GM12875 (cell line): ENCODE measurements around the gene TMEM14A.

ENCODE experiments used
- H3K4me3 ChIP-seq: one replicate; pipeline ENCODE4 v1.5.1; 2011; ENCODE audit warnings: low read depth, low read length, control low read depth
- TF ChIP-seq, protein P1 (sequence below): IDR thresholded peaks from 2 replicates; pipeline ENCODE4 v1.5.1; 2011; ENCODE audit warnings: low read depth, mild to moderate bottlenecking, control low read depth, inconsistent platforms, low read length, moderate library complexity, borderline replicate concordance; ENCODE audit not compliant: insufficient read depth

Gene TMEM14A

DNA sequence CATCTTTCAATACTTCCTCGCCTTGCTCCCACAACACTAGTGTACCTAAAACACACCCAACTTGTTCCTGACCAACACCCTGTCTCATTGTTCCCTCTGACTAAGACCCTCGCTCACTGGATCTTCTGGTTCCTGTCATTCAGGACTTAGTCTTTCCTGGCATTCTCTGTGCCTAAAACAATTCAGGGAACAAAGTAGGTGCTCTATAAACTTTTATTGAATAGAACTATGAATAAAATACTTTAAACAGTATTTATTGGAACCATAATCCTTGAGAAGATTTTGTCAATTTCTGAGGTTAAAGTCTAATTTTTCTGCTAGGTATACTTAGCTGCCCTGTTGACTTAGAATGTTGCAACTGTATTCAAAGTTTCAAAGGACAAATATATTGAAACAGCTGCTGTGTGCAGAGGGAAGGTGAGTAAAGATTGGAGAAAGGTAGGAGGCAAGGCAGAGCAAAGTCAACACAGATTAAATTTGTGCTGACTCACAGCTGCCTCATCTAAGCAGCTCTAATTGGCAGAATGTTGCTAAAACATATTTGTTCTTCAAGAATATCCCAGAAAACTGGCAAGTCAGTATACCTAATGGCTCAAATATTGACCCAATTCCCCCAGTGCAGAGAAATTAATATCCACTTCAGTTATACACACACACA, 54.8 kb downstream of the TMEM14A start:
- no peak overlapping the region for H3K4me3 ChIP-seq
- TF ChIP-seq, protein P1, sequence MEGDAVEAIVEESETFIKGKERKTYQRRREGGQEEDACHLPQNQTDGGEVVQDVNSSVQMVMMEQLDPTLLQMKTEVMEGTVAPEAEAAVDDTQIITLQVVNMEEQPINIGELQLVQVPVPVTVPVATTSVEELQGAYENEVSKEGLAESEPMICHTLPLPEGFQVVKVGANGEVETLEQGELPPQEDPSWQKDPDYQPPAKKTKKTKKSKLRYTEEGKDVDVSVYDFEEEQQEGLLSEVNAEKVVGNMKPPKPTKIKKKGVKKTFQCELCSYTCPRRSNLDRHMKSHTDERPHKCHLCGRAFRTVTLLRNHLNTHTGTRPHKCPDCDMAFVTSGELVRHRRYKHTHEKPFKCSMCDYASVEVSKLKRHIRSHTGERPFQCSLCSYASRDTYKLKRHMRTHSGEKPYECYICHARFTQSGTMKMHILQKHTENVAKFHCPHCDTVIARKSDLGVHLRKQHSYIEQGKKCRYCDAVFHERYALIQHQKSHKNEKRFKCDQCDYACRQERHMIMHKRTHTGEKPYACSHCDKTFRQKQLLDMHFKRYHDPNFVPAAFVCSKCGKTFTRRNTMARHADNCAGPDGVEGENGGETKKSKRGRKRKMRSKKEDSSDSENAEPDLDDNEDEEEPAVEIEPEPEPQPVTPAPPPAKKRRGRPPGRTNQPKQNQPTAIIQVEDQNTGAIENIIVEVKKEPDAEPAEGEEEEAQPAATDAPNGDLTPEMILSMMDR = no peak

DNA sequence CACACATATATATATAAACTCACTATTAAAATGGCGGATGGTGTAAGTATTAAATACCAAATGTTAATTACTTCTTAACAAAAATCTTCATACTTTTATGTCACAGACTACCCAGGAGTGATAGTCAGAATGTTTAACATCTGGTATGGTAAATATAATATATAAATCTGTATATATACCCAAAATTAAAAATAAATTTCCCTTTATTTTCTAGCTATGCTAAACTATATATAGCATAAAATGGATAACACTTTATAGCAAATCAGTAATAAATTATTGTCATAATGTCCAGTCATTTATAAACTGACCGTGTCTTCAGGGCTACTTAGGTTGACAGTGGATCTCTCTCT, 55.3 kb downstream of the TMEM14A start:
- no peak overlapping the region for H3K4me3 ChIP-seq
- TF ChIP-seq, protein P1 = no peak

DNA sequence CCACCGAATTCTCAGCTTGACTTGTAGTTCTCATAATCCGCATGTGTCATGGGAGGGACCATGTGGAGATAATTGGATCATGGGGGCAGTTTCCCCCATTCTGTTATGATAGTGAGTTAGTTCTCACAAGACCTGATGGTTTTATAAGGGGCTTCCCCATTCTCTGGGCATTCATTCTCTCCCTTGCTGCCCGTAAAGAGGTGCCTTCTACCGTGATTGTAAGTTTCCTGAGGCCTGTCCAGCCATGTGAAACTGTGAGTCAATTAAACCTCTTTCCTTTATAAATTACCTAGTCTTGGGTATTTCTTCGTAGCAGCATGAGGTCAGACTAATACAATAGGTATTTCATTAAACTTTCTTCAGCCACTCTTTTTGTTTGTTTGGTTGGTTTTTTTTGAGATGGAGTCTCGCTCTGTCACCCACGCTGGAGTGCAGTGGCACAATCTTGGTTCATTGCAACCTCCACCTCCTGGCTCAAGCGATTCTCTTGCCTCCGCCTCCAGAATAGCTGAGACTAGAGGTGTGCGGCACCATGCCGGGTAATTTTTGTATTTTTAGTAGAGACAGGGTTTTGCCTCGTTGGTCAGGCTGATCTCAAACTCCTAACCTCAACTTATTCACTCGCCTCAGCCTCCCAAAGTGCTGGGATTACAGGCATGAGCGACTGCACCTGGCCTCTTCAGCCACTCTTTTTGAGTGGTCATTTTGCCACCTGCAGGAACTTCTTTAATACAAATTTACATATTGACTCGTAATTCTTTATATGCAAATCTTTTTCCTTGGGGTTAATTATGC, 56.0 kb downstream of the TMEM14A start:
- TF ChIP-seq, protein P1 = no peak
- no peak overlapping the region for H3K4me3 ChIP-seq

DNA sequence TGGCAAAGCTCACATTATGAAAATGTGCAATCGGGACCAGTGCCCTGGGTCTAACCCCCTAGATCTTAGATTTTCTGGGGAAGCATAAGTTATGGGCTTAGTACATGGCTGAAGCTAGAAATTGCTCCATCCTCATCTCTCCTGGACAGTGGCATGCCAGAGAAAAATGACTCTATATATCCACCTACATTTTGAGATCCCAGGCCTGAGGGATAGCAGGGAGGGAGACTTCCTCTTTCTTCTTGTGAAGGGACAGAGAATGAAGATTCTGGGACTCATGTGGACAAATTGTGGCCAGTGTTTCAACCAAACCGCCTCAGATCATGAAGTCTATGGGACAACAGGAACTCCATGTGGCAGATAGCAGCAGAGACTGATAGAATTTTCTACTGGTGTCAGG, 57.0 kb downstream of the TMEM14A start:
- TF ChIP-seq, protein P1 = no peak
- H3K4me3 ChIP-seq = no peak overlapping the region

DNA sequence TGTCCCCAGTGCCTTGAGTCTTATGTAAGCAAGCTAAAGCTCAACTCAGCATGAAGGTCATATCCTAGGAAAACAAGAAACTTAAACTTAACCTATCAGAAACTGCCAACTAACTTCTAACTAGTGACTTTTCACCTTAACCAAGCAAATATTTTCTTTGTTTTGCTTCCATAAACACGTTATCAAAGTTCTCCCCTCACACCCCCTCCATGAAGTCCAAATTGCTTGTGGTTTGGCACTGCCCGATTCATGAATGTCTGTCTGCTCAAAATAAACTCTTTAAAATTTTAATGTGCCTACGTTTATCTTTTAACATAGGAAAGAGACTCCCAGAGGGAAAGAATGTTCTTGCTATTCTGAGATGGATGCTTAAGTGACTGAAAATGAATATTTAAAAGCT, 57.5 kb downstream of the TMEM14A start:
- TF ChIP-seq, protein P1 = no peak

DNA sequence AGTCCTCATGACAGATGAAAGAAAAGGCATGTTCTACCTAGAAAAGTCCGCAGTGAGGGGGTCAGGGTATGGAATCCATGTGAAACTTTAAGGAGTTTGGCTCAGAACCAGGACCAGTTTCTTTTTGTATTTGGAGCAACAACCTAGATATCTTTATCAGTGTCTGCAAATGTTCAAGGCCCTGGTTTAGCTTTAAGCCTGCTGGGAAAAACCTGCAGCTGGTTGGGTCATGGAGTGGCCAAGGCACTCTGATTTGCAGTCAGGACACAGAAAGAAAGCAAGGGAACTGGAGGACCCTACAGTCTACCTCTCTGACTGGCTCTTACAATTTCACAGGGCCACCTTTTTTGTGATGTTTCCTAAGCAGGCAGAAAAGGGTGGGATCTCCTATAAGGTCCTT, 58.7 kb downstream of the TMEM14A start:
- no peak overlapping the region for H3K4me3 ChIP-seq
- TF ChIP-seq, protein P1 = no peak

More for the DNA sequence above, 57.5 kb downstream of the TMEM14A start:
- no peak overlapping the region for H3K4me3 ChIP-seq

DNA sequence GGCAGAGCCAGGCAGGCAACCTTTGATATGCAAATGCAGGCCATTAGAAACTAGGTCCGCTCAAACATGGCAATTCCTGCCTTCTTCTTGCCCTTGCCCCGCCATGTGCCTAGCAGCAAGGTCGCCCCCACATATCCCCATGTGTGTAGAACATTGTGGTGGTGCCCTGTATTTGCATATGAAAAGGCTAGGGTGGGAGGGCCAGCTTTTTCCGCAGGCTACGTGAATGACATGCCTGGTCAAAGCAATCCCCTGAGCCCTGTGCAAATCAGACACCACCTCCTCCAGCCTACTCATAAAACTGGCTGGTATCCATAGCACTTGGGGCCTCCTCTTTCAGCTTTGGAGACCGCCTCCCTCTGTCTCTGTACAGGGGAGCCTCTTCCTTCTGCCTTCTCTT, 60.8 kb downstream of the TMEM14A start:
- TF ChIP-seq, protein P1 = no peak
- H3K4me3 ChIP-seq = no peak overlapping the region
